Large intestine (tissue), 12 donors: ENCODE measurements around the gene OR52D1. TPM values are rescaled to one million over a fixed set of nuclear protein-coding genes. Genes with fewer than 3 reads are reported as not detected.

Source experiments
- DNase-seq, 2 donors: peaks; one replicate each; pipeline versions ENCODE4 v3.0.0 to v3.0.0-alpha.2; 2013
- H3K27ac ChIP-seq: one replicate; pipeline ENCODE4 v1.5.1; 2013; ENCODE audit warnings: low read length
- H3K27me3 ChIP-seq: 2 replicates; pipeline ENCODE4 v1.6.1; 2013; ENCODE audit warnings: low read length; ENCODE audit not compliant: control insufficient read depth, insufficient read depth
- H3K36me3 ChIP-seq: 2 replicates; pipeline ENCODE4 v1.6.1; 2013; ENCODE audit warnings: low read length; ENCODE audit not compliant: control insufficient read depth, insufficient read depth
- H3K4me1 ChIP-seq: one replicate; pipeline ENCODE4 v1.6.1; 2013; ENCODE audit warnings: low read length; ENCODE audit not compliant: control insufficient read depth, insufficient read depth
- H3K4me3 ChIP-seq: one replicate; pipeline ENCODE4 v1.5.1; 2013; ENCODE audit warnings: low read length
- H3K9me3 ChIP-seq: one replicate; pipeline ENCODE4 v1.6.1; 2013; ENCODE audit warnings: mild to moderate bottlenecking, low read depth, low read length, moderate library complexity; ENCODE audit not compliant: control insufficient read depth
- WGBS: methylation state at CpG from one replicate; pipeline ENCODE4 v1.1.5; 2013; ENCODE audit warnings: low lambda C conversion rate; ENCODE audit not compliant: insufficient coverage; 5-methylcytosine and 5-hydroxymethylcytosine counted together
- long read RNA-seq, 11 donors: transcript quantifications; one replicate each; lab custom pipeline, GENCODE V29; 2026
- polyA plus RNA-seq: library from polyadenylated mRNA; unstranded; fragments of 120-200 nt; gene quantifications from one replicate; pipeline ENCODE4 v1.2.1, GENCODE V29; 2013

The OR52D1 gene
- not detected for polyA plus RNA-seq
- long read RNA-seq, donor 1, result 0 reads
- long read RNA-seq, donor 2, result 0 reads
- long read RNA-seq, donor 3, result 0 reads
- long read RNA-seq, donor 4, result 0 reads
- long read RNA-seq, donor 5, result 0 reads
- long read RNA-seq, donor 6, result 0 reads
- long read RNA-seq, donor 7, result 0 reads
- long read RNA-seq, donor 8, result 0 reads
- long read RNA-seq, donor 9, result 0 reads
- long read RNA-seq, donor 10, result 0 reads
- long read RNA-seq, donor 11, result 0 reads

DNA sequence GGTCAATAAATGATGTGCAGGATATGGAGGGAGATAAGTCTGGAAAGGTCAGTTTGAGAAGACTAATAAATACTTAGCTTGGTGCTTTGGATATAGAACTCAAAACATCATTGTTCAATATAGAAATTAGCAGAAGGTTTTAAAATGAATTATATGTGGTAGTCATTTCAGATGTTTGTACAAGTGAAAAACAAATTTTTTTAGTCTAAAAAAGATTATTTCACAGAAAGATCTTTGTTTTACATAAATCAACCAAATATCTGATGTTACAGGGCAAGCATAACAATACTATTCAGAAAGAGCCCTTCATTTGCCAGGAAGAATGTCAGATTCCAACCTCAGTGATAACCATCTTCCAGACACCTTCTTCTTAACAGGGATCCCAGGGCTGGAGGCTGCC, at the start of gene OR52D1:
OR52D1 (plus strand) TSS at position 301 of the 400 bp plus-strand sequence; CDS start at position 323, 22 bp downstream.
- Histone ChIP-seq H3K4me1 (no peaks in the 10 kb centered on the region), H3K4me3 (no peak within 1 kb of the TSS), H3K9me3 (no peaks in the 10 kb centered on the region), H3K27me3 (no peaks in the 10 kb centered on the region), H3K36me3 (no peaks in the 10 kb centered on the region), H3K27ac (no peak within 1 kb of the TSS)
- DNase-seq, result no peak

DNA sequence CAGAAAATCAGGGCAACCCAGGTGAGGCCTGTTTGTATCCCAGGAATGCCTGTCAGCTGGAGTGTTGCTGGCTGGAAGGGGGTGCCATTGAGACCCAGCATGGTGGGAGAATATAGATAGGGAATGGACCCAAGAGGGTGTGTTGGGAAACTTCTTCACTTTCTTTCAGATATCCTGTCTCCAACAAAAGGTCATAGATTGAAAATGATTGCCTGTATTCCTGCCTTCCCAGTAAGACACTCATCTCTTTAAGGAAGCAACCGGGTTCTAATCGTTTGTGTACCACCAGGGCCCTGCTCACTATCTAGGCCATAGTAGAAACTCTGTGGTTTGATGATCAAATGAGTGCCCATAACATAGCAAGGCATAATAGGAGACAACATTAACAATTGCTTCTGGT, 47.1 kb upstream of the OR52D1 start, which contains the start of gene OR51I1:
OR51I1 (minus strand) TSS at position 101 of the 400 bp plus-strand sequence; CDS start at position 101, 0 bp downstream.
- Histone ChIP-seq H3K36me3 (no peaks in the 10 kb centered on the region), H3K9me3 (no peaks in the 10 kb centered on the region), H3K27me3 (no peaks in the 10 kb centered on the region), H3K4me3 (no peak within 1 kb of the TSS), H3K27ac (no peak within 1 kb of the TSS), H3K4me1 (no peaks in the 10 kb centered on the region)
- no peak for DNase-seq
- no CpG with 5 or more reads among the region's 2 CpGs for WGBS

- H3K27me3 ChIP-seq, result no peaks in the 10 kb centered on the region
- H3K9me3 ChIP-seq, result no peaks in the 10 kb centered on the region
- no peak for DNase-seq
- no peak overlapping the region for H3K27ac ChIP-seq
- WGBS, result 80% methylated on average over 1 of the region's 2 CpGs
- H3K4me1 ChIP-seq, result no peaks in the 10 kb centered on the region
- no peak overlapping the region for H3K4me3 ChIP-seq
- H3K36me3 ChIP-seq, result no peaks in the 10 kb centered on the region
Observed at GRCh38 chr11:5443835-5444393, 44.6 kb upstream of the OR52D1 start.

DNA sequence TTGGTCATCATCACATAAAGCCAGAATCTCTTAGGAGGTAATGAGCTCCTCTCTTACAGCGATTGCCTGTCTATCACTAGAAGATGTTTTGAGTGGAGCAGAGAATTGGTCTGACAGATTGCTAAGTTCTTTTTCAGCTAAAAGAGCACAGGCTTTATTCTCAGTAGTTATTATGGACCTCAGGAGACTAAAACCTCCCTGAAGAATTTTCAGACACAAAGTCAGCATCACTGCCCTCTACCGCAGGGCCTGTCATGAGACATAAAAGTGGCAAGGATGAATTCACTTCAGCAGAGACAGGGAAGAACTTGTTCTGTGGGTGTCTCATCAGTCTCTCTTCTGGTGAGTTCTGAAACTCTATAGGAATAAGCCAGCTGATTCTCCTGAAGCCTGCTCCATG, 39.5 kb upstream of the OR52D1 start, which contains the start of gene OR51I2:
OR51I2 (plus strand) TSS at position 301 of the 400 bp plus-strand sequence. CDS start 4,166 bp downstream, outside the sequence.
- Histone ChIP-seq H3K9me3 (no peaks in the 10 kb centered on the region), H3K36me3 (no peaks in the 10 kb centered on the region), H3K4me3 (no peak within 1 kb of the TSS), H3K27ac (no peak within 1 kb of the TSS), H3K27me3 (no peaks in the 10 kb centered on the region), H3K4me1 (no peaks in the 10 kb centered on the region)
- no peak for DNase-seq
- whole genome bisulfite sequencing, result no CpG with 5 or more reads among the region's 2 CpGs

DNA sequence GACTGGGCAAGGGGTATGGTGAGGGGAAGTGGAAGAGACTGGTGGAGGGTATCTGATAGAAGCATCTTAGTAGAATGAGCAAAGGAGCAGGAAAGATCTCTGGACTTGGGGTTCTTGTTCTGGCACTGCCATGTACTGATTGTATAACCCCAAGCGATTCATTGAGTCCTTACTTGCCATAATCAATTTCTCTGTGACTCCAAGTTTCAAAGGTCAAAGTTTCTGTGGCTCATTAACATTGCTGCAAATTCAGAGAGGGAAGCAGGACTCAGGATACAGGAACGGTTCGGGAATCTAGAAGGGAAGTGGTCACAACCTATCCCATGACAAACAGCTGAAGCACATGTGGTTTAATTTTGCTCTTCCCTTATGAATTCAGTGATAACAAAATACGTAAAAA, 39.1 kb upstream of the OR52D1 start:
- no peaks in the 10 kb centered on the region for H3K27me3 ChIP-seq
- no peak overlapping the region for H3K4me3 ChIP-seq
- DNase-seq, result no peak
- H3K36me3 ChIP-seq, result no peaks in the 10 kb centered on the region
- whole genome bisulfite sequencing, result 80% methylated on average over 1 of the region's 4 CpGs
- no peaks in the 10 kb centered on the region for H3K9me3 ChIP-seq
- no peaks in the 10 kb centered on the region for H3K4me1 ChIP-seq
- H3K27ac ChIP-seq, result no peak overlapping the region

- Histone ChIP-seq H3K27ac (no peak overlapping the region), H3K4me3 (no peak overlapping the region), H3K9me3 (peaks cover 6% of the 10 kb centered on the region), H3K27me3 (no peaks in the 10 kb centered on the region), H3K4me1 (no peaks in the 10 kb centered on the region), H3K36me3 (no peaks in the 10 kb centered on the region)
- WGBS, result no CpG with 5 or more reads among the region's 14 CpGs
- DNase-seq, result no peak
Observed at GRCh38 chr11:5460983-5461621, 27.4 kb upstream of the OR52D1 start.

DNA sequence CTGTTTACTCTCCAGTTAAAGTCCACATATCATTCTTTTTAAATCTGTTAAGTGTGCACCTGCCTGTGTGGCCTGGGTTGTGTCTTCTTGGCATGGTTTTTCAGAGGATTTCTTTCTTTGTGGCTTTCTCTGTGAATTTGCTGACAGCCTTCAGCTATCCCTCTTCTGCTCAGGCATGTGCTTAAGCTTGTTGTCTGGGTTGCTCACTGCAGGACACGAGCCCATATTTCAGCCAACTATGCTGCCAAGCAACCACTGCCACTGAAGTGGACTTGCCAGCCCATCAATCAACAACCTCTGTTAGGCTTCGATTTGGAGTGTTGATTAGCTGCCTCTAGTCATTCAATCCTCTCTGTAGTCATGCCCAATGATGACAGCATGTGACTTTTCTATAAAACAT, 21.0 kb upstream of the OR52D1 start:
- no peaks in the 10 kb centered on the region for H3K36me3 ChIP-seq
- H3K27ac ChIP-seq, result no peak overlapping the region
- no peaks in the 10 kb centered on the region for H3K9me3 ChIP-seq
- DNase-seq, result no peak
- H3K4me1 ChIP-seq, result no peaks in the 10 kb centered on the region
- H3K4me3 ChIP-seq, result no peak overlapping the region
- no peaks in the 10 kb centered on the region for H3K27me3 ChIP-seq
- WGBS, result no CpG with 5 or more reads among the region's 2 CpGs

DNA sequence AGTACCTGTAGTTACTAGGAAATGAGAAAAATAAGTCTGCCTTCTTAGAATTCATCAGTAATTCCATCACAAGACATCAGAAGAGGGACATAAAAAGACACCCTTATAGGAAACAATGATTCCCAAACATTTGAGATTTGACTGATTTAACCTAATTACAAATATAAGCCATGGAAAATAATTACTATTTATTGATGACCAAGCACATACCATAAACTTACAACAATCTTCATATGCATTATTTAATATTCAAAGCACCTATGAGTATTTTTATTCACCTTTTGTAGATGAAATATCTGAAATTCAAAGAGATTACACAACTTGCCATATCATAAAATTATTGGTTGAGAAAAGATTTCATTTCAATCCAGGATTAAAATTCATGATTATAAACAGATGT, 14.6 kb upstream of the OR52D1 start:
- no peak overlapping the region for H3K27ac ChIP-seq

DNA sequence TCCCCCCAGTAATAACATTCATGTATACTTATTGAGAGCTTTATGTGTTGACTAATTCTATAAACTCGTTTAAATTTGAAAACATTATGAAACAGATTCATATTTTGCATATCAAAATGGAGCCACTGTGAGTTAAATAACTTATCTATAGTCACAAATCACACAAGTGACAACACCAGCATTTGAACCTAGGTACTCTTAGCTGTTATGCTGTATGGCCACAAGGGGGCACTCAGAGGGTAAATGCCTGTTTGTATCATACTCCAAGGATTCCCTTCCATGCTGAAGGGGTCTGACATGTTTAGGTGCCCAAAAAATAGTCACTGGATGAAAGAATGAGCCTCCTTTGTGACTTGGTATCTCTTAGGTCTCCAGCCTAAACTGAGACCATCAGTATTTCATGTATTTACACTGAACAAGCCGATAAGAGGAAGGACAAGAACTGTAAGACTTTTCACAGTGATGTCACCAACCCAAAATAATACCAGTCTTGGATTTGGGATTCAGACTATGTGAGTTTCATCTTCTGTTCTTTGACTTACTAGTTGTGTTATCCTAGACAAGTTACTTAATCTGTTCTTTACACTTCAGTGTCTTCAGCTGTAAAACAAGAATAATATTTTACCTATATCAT, 12.2 kb upstream of the OR52D1 start:
- WGBS, result no CpG with 5 or more reads among the region's 2 CpGs
- no peak overlapping the region for H3K27ac ChIP-seq
- H3K4me3 ChIP-seq, result no peak overlapping the region
- peak; percentile 11 to 14 for DNase-seq
- no peaks in the 10 kb centered on the region for H3K4me1 ChIP-seq
- no peaks in the 10 kb centered on the region for H3K9me3 ChIP-seq
- no peaks in the 10 kb centered on the region for H3K27me3 ChIP-seq
- H3K36me3 ChIP-seq, result no peaks in the 10 kb centered on the region

More for the DNA sequence above, 14.6 kb upstream of the OR52D1 start:
- Histone ChIP-seq H3K4me1 (no peaks in the 10 kb centered on the region), H3K9me3 (no peaks in the 10 kb centered on the region), H3K36me3 (no peaks in the 10 kb centered on the region), H3K4me3 (no peak overlapping the region), H3K27me3 (no peaks in the 10 kb centered on the region)
- DNase-seq, result no peak

GRCh38 chr11:5486003-5486402, 2.5 kb upstream of the OR52D1 start:
- no peak overlapping the region for H3K4me3 ChIP-seq

More at GRCh38 chr11:5486003-5486402, 2.5 kb upstream of the OR52D1 start:
- DNase-seq, result no peak
- H3K9me3 ChIP-seq, result no peaks in the 10 kb centered on the region
- H3K4me1 ChIP-seq, result no peaks in the 10 kb centered on the region
- no peaks in the 10 kb centered on the region for H3K27me3 ChIP-seq
- no peak overlapping the region for H3K27ac ChIP-seq
- 73% methylated on average over 3 of the region's 3 CpGs for WGBS
- H3K36me3 ChIP-seq, result no peaks in the 10 kb centered on the region
